ENCODE measurements around the gene MTA3. TPM values are rescaled to one million over a fixed set of nuclear protein-coding genes. Genes with fewer than 3 reads are reported as not detected.

Gene MTA3
- total RNA-seq, 1 donor from 2014 or later: 34.3 TPM

GRCh38 chr2:42795841-42796301, 227.4 kb downstream of the MTA3 start:
- Histone ChIP-seq H3K9me3 (no peaks in the 10 kb centered on the region), H3K27me3 (no peaks in the 10 kb centered on the region), H3K36me3 (no peaks in the 10 kb centered on the region), H3K27ac (no peak overlapping the region), H3K4me1 (peaks cover 8% of the 10 kb centered on the region), H3K4me3 (no peak overlapping the region)
- intact Hi-C loops (cut with DNase I): no loop called here
- no peak for DNase-seq
- no peak for ATAC-seq
- no peak for TF ChIP-seq CTCF (IDR thresholded peaks at IDR 0.05)

- no peak for DNase-seq
- no peak overlapping the region for H3K27ac ChIP-seq
Observed at GRCh38 chr2:42796427-42797248, 228.2 kb downstream of the MTA3 start.

GRCh38 chr2:42797281-42797680, 228.8 kb downstream of the MTA3 start:
- no peak for ATAC-seq
- Histone ChIP-seq H3K4me3 (no peak overlapping the region), H3K36me3 (no peaks in the 10 kb centered on the region), H3K27me3 (no peaks in the 10 kb centered on the region), H3K27ac (no peak overlapping the region), H3K9me3 (no peaks in the 10 kb centered on the region), H3K4me1 (peaks cover 3% of the 10 kb centered on the region)
- no peak for TF ChIP-seq CTCF (IDR thresholded peaks at IDR 0.05)
- no peak for DNase-seq
- intact Hi-C loops (cut with DNase I): no loop called here

More at GRCh38 chr2:42796427-42797248, 228.2 kb downstream of the MTA3 start:
- no peak for ATAC-seq
- Histone ChIP-seq H3K9me3 (no peaks in the 10 kb centered on the region), H3K27me3 (no peaks in the 10 kb centered on the region), H3K36me3 (no peaks in the 10 kb centered on the region), H3K4me3 (no peak overlapping the region), H3K4me1 (peaks cover 4% of the 10 kb centered on the region)
- intact Hi-C loops (cut with DNase I): no loop called here
- TF ChIP-seq CTCF (IDR thresholded peaks at IDR 0.05): no peak

GRCh38 chr2:42799881-42800280, 231.4 kb downstream of the MTA3 start:
- Histone ChIP-seq H3K4me3 (no peak overlapping the region), H3K4me1 (peaks cover 3% of the 10 kb centered on the region), H3K27me3 (no peaks in the 10 kb centered on the region), H3K9me3 (no peaks in the 10 kb centered on the region), H3K36me3 (no peaks in the 10 kb centered on the region), H3K27ac (no peak overlapping the region)
- intact Hi-C loops (cut with DNase I): no loop called here
- ATAC-seq: no peak
- TF ChIP-seq CTCF (IDR thresholded peaks at IDR 0.05): no peak
- no peak for DNase-seq

- H3K4me3 ChIP-seq: no peak overlapping the region
- ATAC-seq (no peak), DNase-seq (no peak)
- intact Hi-C loops (cut with DNase I): no loop called here
- H3K27ac ChIP-seq: no peak overlapping the region
- H3K4me1 ChIP-seq: peaks cover 3% of the 10 kb centered on the region
- no peaks in the 10 kb centered on the region for H3K9me3 ChIP-seq
- H3K36me3 ChIP-seq: no peaks in the 10 kb centered on the region
- TF ChIP-seq CTCF (IDR thresholded peaks at IDR 0.05): no peak
- H3K27me3 ChIP-seq: no peaks in the 10 kb centered on the region
Observed at GRCh38 chr2:42800461-42800962, 232.1 kb downstream of the MTA3 start.

Data from upper lobe of right lung (tissue), 1 donor.